Thyroid gland (tissue), 4 donors: ENCODE measurements around the gene SPNS3. TPM values are rescaled to one million over a fixed set of nuclear protein-coding genes. Genes with fewer than 3 reads are reported as not detected.

Experiments
- DNase-seq, 2 donors: peaks; one replicate each; pipeline ENCODE4 v3.0.0-alpha.2; 2019
- H3K27ac ChIP-seq, 3 donors: fragments of 200-600 bp; sonication (generic); 1 replicate in 2 of 3; 2 replicates in 1 of 3; pipeline ENCODE4 v1.5.1; 2016 to 2019; ENCODE audit warnings: mild to moderate bottlenecking in 1 of 3, moderate library complexity in 1 of 3
- H3K27me3 ChIP-seq: fragments of 200-600 bp; sonication (generic); one replicate; pipeline ENCODE4 v1.5.1; 2019
- H3K36me3 ChIP-seq, 2 donors: fragments of 200-600 bp; sonication (generic); one replicate each; pipeline ENCODE4 v1.5.1; 2016 to 2019
- H3K4me1 ChIP-seq, 2 donors: fragments of 200-600 bp; sonication (generic); one replicate each; pipeline ENCODE4 v1.5.1; 2017 to 2019
- H3K4me3 ChIP-seq, 3 donors: fragments of 200-600 bp; sonication (generic); replicated peaks in 1 of 3; 1 replicate in 2 of 3; 2 replicates in 1 of 3; pipeline ENCODE4 v1.5.1; 2016; ENCODE audit warnings: mild to moderate bottlenecking in 1 of 3
- H3K9me3 ChIP-seq: fragments of 200-600 bp; sonication (generic); one replicate; pipeline ENCODE4 v1.5.1; 2017
- CTCF ChIP-seq, 6 experiments: fragments of 200-600 bp in 3 of 6; fragments of 450-650 bp in 3 of 6; sonication (generic) in 3 of 6; IDR thresholded peaks; one replicate each; pipeline ENCODE4 v1.5.1; 2016 to 2019; ENCODE audit warnings: antibody characterized with exemption in 6 of 6, mild to moderate bottlenecking in 2 of 6, inconsistent platforms in 1 of 6, moderate library complexity in 1 of 6
- POLR2A ChIP-seq, 2 donors: fragments of 450-650 bp; IDR thresholded peaks; one replicate each; pipeline ENCODE4 v1.6.1; 2017; ENCODE audit warnings: antibody characterized with exemption in 2 of 2, mild to moderate bottlenecking in 2 of 2, moderate library complexity in 1 of 2
- WGBS, 2 donors: methylation state at CpG; one replicate each; pipeline ENCODE4 v1.1.5; 2017; 5-methylcytosine and 5-hydroxymethylcytosine counted together
- intact Hi-C: fragments of 100-400 bp; cut with DNase I; formaldehyde crosslinking; loops from one replicate; pipeline ENCODE4 v1.15.1; 2023
- total RNA-seq, 4 donors: library from RNA; depleted of rRNA; stranded (reverse); fragments of >200 nt; gene quantifications; one replicate each; pipeline ENCODE4 v1.2.3, GENCODE V29; 2016

SPNS3 gene
- total RNA-seq, 4 donors from 2014 or later: 0.54 TPM; not detected in 3

GRCh38 chr17:4425398-4425797 lies 8.3 kb upstream of the SPNS3 start:
- WGBS, 2 donors: 82 to 86% methylated on average over 10 of the region's 10 CpGs

GRCh38 chr17:4426499-4427208 lies 7.1 kb upstream of the SPNS3 start:
- intact Hi-C loops: loop anchor here (10.0 kb wide), 2 partner anchors 138 to 208 kb away; partner anchors contain the start of gene GGT6

More at GRCh38 chr17:4425398-4425797, 8.3 kb upstream of the SPNS3 start:
- intact Hi-C loops: loop anchor here (10.0 kb wide), 2 partner anchors 139 to 209 kb away; partner anchors contain the start of gene GGT6
- no peaks in the 10 kb centered on the region for H3K9me3 ChIP-seq
- no peak for DNase-seq
- H3K27me3 ChIP-seq: no peaks in the 10 kb centered on the region
- TF ChIP-seq POLR2A (IDR thresholded peaks at IDR 0.05) (no peak), CTCF (IDR thresholded peaks at IDR 0.05) (no peak)
- no peaks in the 10 kb centered on the region for H3K4me1 ChIP-seq
- H3K36me3 ChIP-seq: no peaks in the 10 kb centered on the region
- H3K27ac ChIP-seq: no peak overlapping the region
- no peak overlapping the region for H3K4me3 ChIP-seq

GRCh38 chr17:4427505-4427904 lies 6.2 kb upstream of the SPNS3 start:
- Histone ChIP-seq H3K4me3 (no peak overlapping the region), H3K27ac (no peak overlapping the region), H3K36me3 (no peaks in the 10 kb centered on the region), H3K9me3 (no peaks in the 10 kb centered on the region), H3K27me3 (no peaks in the 10 kb centered on the region), H3K4me1 (no peaks in the 10 kb centered on the region)
- 82 to 86% methylated on average over 11 of the region's 11 CpGs for WGBS, 2 donors
- DNase-seq: no peak
- intact Hi-C loops: loop anchor here (10.0 kb wide), 2 partner anchors 137 to 207 kb away; partner anchors contain the start of gene GGT6
- TF ChIP-seq CTCF (IDR thresholded peaks at IDR 0.05): no peak
- TF ChIP-seq POLR2A (IDR thresholded peaks at IDR 0.05): no peak

More at GRCh38 chr17:4426499-4427208, 7.1 kb upstream of the SPNS3 start:
- H3K27me3 ChIP-seq: no peaks in the 10 kb centered on the region
- no peak overlapping the region for H3K27ac ChIP-seq
- no peak for DNase-seq
- no peak overlapping the region for H3K4me3 ChIP-seq
- 82 to 84% methylated on average over 10 of the region's 10 CpGs for WGBS, 2 donors
- no peaks in the 10 kb centered on the region for H3K4me1 ChIP-seq
- TF ChIP-seq POLR2A (IDR thresholded peaks at IDR 0.05) (no peak), CTCF (IDR thresholded peaks at IDR 0.05) (no peak)
- no peaks in the 10 kb centered on the region for H3K36me3 ChIP-seq
- H3K9me3 ChIP-seq: no peaks in the 10 kb centered on the region

GRCh38 chr17:4436381-4436780 lies 2.6 kb downstream of the SPNS3 start:
- Histone ChIP-seq H3K27me3 (no peaks in the 10 kb centered on the region), H3K4me1 (no peaks in the 10 kb centered on the region), H3K4me3 (no peak overlapping the region), H3K27ac (no peak overlapping the region), H3K9me3 (no peaks in the 10 kb centered on the region), H3K36me3 (no peaks in the 10 kb centered on the region)
- intact Hi-C loops: no loop called here
- WGBS, 2 donors: 83 to 88% methylated on average over 4 of the region's 4 CpGs
- DNase-seq: no peak
- no peak for TF ChIP-seq CTCF (IDR thresholded peaks at IDR 0.05)
- no peak for TF ChIP-seq POLR2A (IDR thresholded peaks at IDR 0.05)

- TF ChIP-seq POLR2A (IDR thresholded peaks at IDR 0.05): no peak
- TF ChIP-seq CTCF (IDR thresholded peaks at IDR 0.05): no peak
- WGBS, 2 donors: 80 to 91% methylated on average over 7 of the region's 7 CpGs
- DNase-seq: no peak
- H3K4me1 ChIP-seq: no peaks in the 10 kb centered on the region
- H3K36me3 ChIP-seq: no peaks in the 10 kb centered on the region
- no peak overlapping the region for H3K27ac ChIP-seq
- H3K27me3 ChIP-seq: no peaks in the 10 kb centered on the region
- intact Hi-C loops: no loop called here
- no peak overlapping the region for H3K4me3 ChIP-seq
- H3K9me3 ChIP-seq: no peaks in the 10 kb centered on the region
These were observed 3.1 kb downstream of the SPNS3 start for GRCh38 chr17:4436846-4437245.
